HepG2 (cell line): Measurements from ENCODE around the gene SCAF8. TPM values are rescaled to one million over a fixed set of nuclear protein-coding genes. Genes with fewer than 3 reads are reported as not detected.

Experiments used
- ATAC-seq: fragments of 200-7000 bp; cut with Tn5 transposase; 3 replicates; pipeline ENCODE4 v1.9.1; 2020; ENCODE audit warnings: mild to moderate bottlenecking, moderate library complexity
- BruUV-seq: library from RNA; stranded (reverse); fragments of 400-500 nt; replicated peaks from 2 replicates; lab custom pipeline; 2021; lab: Mats Ljungman, UMichigan
- CTCF ChIA-PET: fragments of 300-600 bp; formaldehyde crosslinking; extraction: SDS; loops from one replicate; lab custom pipeline; 2021; ENCODE audit warnings: low total read pairs, inconsistent platforms, low intra/inter-chr PET ratio; lab: Yijun Ruan, JAX
- POLR2A ChIA-PET: fragments of 350-600 bp; sonication (Branson Sonifier 250); formaldehyde crosslinking; loops from one replicate; lab custom pipeline; 2020; ENCODE audit warnings: antibody characterized with exemption, inconsistent platforms; lab: Yijun Ruan, JAX
- DNase-seq: peaks from one replicate; pipeline ENCODE4 v3.0.0-alpha.2; 2015; ENCODE audit warnings: low spot score
- FAIRE-seq: peaks from 3 replicates; lab custom pipeline; 2011; peaks lifted over from hg19 to GRCh38; lab: Jason Lieb, UNC
- H2AFZ ChIP-seq: one replicate; pipeline ENCODE4 v1.6.1; 2011; ENCODE audit warnings: low read length, inconsistent platforms
- H3K27ac ChIP-seq: fragments of 300-600 bp; 3 replicates; pipeline ENCODE4 v1.8.0; 2011; ENCODE audit warnings: mixed run types, mild to moderate bottlenecking, mixed read lengths, low read length, inconsistent platforms; ENCODE audit not compliant: insufficient read depth; ENCODE audit errors: extremely low read length
- H3K27me3 ChIP-seq, 2 experiments: fragments of 200-600 bp in 1 of 2; 2 replicates in 1 of 2; 3 replicates in 1 of 2; pipeline versions ENCODE4 v1.6.0 to v1.8.0; 2011; ENCODE audit warnings: low read length in 2 of 2, mild to moderate bottlenecking in 2 of 2, moderate library complexity in 2 of 2, inconsistent platforms in 1 of 2; ENCODE audit not compliant: insufficient read depth in 2 of 2, control insufficient read depth in 1 of 2
- H3K36me3 ChIP-seq, 2 experiments: fragments of 200-600 bp in 1 of 2; replicated peaks in 1 of 2; 2 replicates in 1 of 2; 3 replicates in 1 of 2; pipeline versions ENCODE4 v1.5.1 to v1.8.0; 2011; ENCODE audit warnings: low read length in 2 of 2, inconsistent platforms in 1 of 2; ENCODE audit not compliant: insufficient read depth in 2 of 2, control insufficient read depth in 1 of 2
- H3K4me1 ChIP-seq: 2 replicates; pipeline ENCODE4 v1.5.1; 2012; ENCODE audit warnings: low read length, inconsistent platforms; ENCODE audit not compliant: insufficient read depth
- H3K4me2 ChIP-seq: 2 replicates; pipeline ENCODE4 v1.6.0; 2011; ENCODE audit warnings: low read depth, low read length, inconsistent platforms
- H3K4me3 ChIP-seq, 3 experiments: fragments of 200-600 bp in 1 of 3; sonication (generic), shearing (Covaris generic) in 1 of 3; replicated peaks in 1 of 3; 2 replicates each; pipeline ENCODE4 v1.5.1; 2011 to 2016; ENCODE audit warnings: low read length in 3 of 3, inconsistent platforms in 2 of 3, low read depth in 2 of 3, mild to moderate bottlenecking in 2 of 3, control low read depth in 1 of 3, mixed read lengths in 1 of 3; ENCODE audit not compliant: insufficient read depth in 1 of 3
- H3K79me2 ChIP-seq: one replicate; pipeline ENCODE4 v1.6.1; 2011; ENCODE audit warnings: low read length, inconsistent platforms; ENCODE audit not compliant: insufficient read depth
- H3K9ac ChIP-seq: 2 replicates; pipeline ENCODE4 v1.6.0; 2011; ENCODE audit warnings: mild to moderate bottlenecking, low read depth, low read length, inconsistent platforms; ENCODE audit not compliant: insufficient read depth
- H3K9me3 ChIP-seq: 2 replicates; pipeline ENCODE4 v1.5.1; 2012; ENCODE audit warnings: mild to moderate bottlenecking, low read length
- H4K20me1 ChIP-seq: 2 replicates; pipeline ENCODE4 v1.6.0; 2011; ENCODE audit warnings: inconsistent platforms, mild to moderate bottlenecking, low read length, moderate library complexity; ENCODE audit not compliant: insufficient read depth
- MXD4 ChIP-seq: IDR thresholded peaks from 2 replicates; pipeline ENCODE4 v1.6.1; 2016; ENCODE audit warnings: mild to moderate bottlenecking, missing biosample characterization, missing genetic modification reagents
- ZBTB40 ChIP-seq, 2 experiments: fragments of 450-650 bp in 1 of 2; sonication (generic) in 1 of 2; formaldehyde crosslinking in 1 of 2; IDR thresholded peaks; 2 replicates each; pipeline versions ENCODE4 v1.6.1 to v1.8.0; 2016 to 2022; ENCODE audit warnings: antibody characterized with exemption in 1 of 2, mild to moderate bottlenecking in 1 of 2, missing genetic modification reagents in 1 of 2
- ZNF780A ChIP-seq: sonication (generic); formaldehyde crosslinking; IDR thresholded peaks from 2 replicates; pipeline ENCODE4 v1.8.0; 2022; ENCODE audit warnings: mild to moderate bottlenecking, missing genetic modification reagents, moderate library complexity
- WGBS: methylation state at CpG from one replicate; pipeline ENCODE4 v1.1.6; 2017; ENCODE audit warnings: low lambda C conversion rate; 5-methylcytosine and 5-hydroxymethylcytosine counted together
- in situ Hi-C: cut with HindIII; loops from 2 replicates; pipeline ENCODE4 v1.10.0; 2017; ENCODE audit warnings: low pct_unique_long_range_greater_than_20kb; ENCODE audit not compliant: extremely low pct_ligation_motif_present
- intact Hi-C: fragments of 100-400 bp; cut with micrococcal nuclease; formaldehyde crosslinking; loops from one replicate; pipeline ENCODE4 v1.10.0; 2022; ENCODE audit not compliant: unreplicated experiment
- polyA plus RNA-seq, 8 experiments: library from polyadenylated mRNA; depleted of rRNA in 3 of 8; stranded (reverse) in 7 of 8; unstranded in 1 of 8; fragments of >200 nt; fragmentation: Illumina TruSeq in 4 of 8; extraction: Trizol in 4 of 8; gene quantifications; 2 replicates each; pipeline versions ENCODE4 v1.2.1 to v1.2.3, GENCODE V29; 2011 to 2016; ENCODE audit warnings: low read depth in 4 of 8, missing spikeins in 1 of 8, mixed read lengths in 1 of 8; ENCODE audit not compliant: insufficient read depth in 1 of 8
- total RNA-seq, 5 experiments: library from RNA; depleted of rRNA; stranded (reverse); fragments of >200 nt; fragmentation: Illumina TruSeq; extraction: Trizol; gene quantifications; 2 replicates each; pipeline ENCODE4 v1.2.3, GENCODE V29; 2016; ENCODE audit warnings: low read depth in 1 of 5

Gene SCAF8
- total and polyA plus RNA-seq, 2 of the 13 experiments (the other 11 are each of a cell fraction or from before 2014, with no cell fraction given), result 15.3 to 40.8 TPM

DNA sequence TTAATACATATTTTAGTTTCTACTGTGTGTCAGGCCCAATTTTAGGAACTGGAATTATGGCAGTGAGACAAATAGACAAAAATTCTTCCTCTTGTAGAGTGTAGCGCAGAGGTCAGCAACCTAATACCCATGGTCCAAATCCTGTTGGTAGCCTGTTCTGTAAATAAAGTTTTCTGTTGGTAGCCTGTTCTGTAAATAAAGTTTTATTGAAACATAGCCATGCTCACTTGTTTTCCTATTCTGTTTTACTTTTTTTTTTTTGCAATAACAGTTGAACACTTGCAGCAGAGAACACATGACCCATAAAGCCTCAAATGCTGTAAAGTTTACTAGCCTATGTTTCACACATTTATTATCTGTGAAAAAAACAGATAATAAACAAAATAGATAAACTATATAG, 87.9 kb downstream of the SCAF8 start:
- DNase-seq (no peak), FAIRE-seq (no peak)
- intact Hi-C loops, result no loop called here
- H3K9me3 ChIP-seq, result no peaks in the 10 kb centered on the region
- CTCF ChIA-PET, result no interaction called here
- no peak overlapping the region for H2AFZ ChIP-seq
- BruUV-seq, result no TSS peak
- 96% methylated on average over 1 of the region's 1 CpG for WGBS
- TF ChIP-seq ZNF780A (CRISPR knock-in tag), result no peak
- TF ChIP-seq ZBTB40 (IDR thresholded peaks at IDR 0.05), result peak; percentile 52; the same call in 1 of the 2 replicates
- TF ChIP-seq ZBTB40 (CRISPR knock-in tag; IDR thresholded peaks at IDR 0.05), result peak; percentile 86; the same call in 1 of the 2 replicates
- TF ChIP-seq MXD4 (CRISPR knock-in tag), result no peak
- TF ChIP-seq, all 625 proteins: peak for 1
- Histone ChIP-seq H3K79me2 (no peaks in the 10 kb centered on the region), H3K4me3 (no peak overlapping the region), H3K27ac (no peak overlapping the region), H3K9ac (no peak overlapping the region), H3K27me3 (no peaks in the 10 kb centered on the region), H3K4me1 (no peaks in the 10 kb centered on the region), H4K20me1 (no peaks in the 10 kb centered on the region; the same call in 1 of the 2 replicates), H3K36me3 (peaks cover 28 to 89% of the 10 kb centered on the region in 2 experiments), H3K4me2 (no peak overlapping the region)
- in situ Hi-C loops, result no loop called here
- POLR2A ChIA-PET, result no interaction called here
- ATAC-seq, result no peak
